ENCODE results near the gene DDI1. TPM values are rescaled to one million over a fixed set of nuclear protein-coding genes. Genes with fewer than 3 reads are reported as not detected.

The DDI1 gene
- total and polyA plus RNA-seq, 2 donors (not counting 1 experiment from before 2014, with no cell fraction given), result not detected

DNA sequence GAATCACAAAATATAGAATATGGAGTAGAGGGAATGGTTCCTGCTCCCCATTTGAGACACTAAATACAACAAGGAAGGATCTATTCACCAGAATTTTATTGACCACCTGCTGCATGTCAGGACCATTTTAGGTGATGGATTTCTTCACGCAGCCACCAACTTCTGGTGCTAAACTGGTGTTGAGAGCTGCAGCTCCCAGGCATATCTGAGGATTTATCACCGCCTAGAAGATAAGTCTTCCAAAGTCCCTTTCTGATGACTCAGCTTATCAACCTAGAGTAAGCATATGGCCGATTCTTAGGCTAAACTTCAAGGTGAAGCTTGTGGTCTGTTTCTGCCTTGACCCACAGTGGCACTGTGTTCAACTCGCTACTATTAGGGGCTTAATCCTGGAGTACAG, 6.7 kb downstream of the DDI1 start:
- no peak overlapping the region for H2AFZ ChIP-seq (ENCODE audit: insufficient read depth, low read depth, low read length, poor library complexity, severe bottlenecking)
- TF ChIP-seq EZH2 (IDR thresholded peaks at IDR 0.05; ENCODE audit: borderline replicate concordance, insufficient read depth, low read depth, low read length, poor library complexity, severe bottlenecking) (no peak), CTCF (IDR thresholded peaks at IDR 0.05) (no peak)
- intact Hi-C loops (cut with micrococcal nuclease), result no loop called here
- H3K36me3 ChIP-seq (replicated peaks in 1 of 2; ENCODE audit: control extremely low read depth in 1 of 2, control insufficient read depth in 1 of 2, extremely low read depth in 1 of 2, insufficient read depth in 2 of 2, low read length in 1 of 2), result no peaks in the 10 kb centered on the region
- no peak overlapping the region for H3K9ac ChIP-seq (ENCODE audit: low read length)
- H3K4me3 ChIP-seq (ENCODE audit: control extremely low read depth in 1 of 5, extremely low read depth in 1 of 5, insufficient read depth in 1 of 5, low read depth in 2 of 5, low read length in 4 of 5), result no peak overlapping the region
- no peaks in the 10 kb centered on the region for H3K27me3 ChIP-seq (replicated peaks in 1 of 4; ENCODE audit: control extremely low read depth in 1 of 4, control insufficient read depth in 3 of 4, insufficient read depth in 4 of 4, low read length in 3 of 4)
- H3K4me1 Mint-ChIP-seq, result no peaks in the 10 kb centered on the region
- no peaks in the 10 kb centered on the region for H3K4me1 ChIP-seq (ENCODE audit: control insufficient read depth in 2 of 2, insufficient read depth in 2 of 2, low read length in 2 of 2)
- H3K27ac Mint-ChIP-seq, result no peak overlapping the region
- no peaks in the 10 kb centered on the region for H3K79me2 ChIP-seq (ENCODE audit: control insufficient read depth, insufficient read depth, low read length)
- ATAC-seq (ENCODE audit: low read depth) (no peak), DNase-seq (no peak)
- no peaks in the 10 kb centered on the region for H3K9me3 Mint-ChIP-seq (ENCODE audit: insufficient read depth)
- H3K27me3 Mint-ChIP-seq, result no peaks in the 10 kb centered on the region
- no peak overlapping the region for H3K4me3 Mint-ChIP-seq
- no peak overlapping the region for H3K4me2 ChIP-seq (replicated peaks; ENCODE audit: low read depth, low read length, poor library complexity, severe bottlenecking)
- no peaks in the 10 kb centered on the region for H3K9me3 ChIP-seq (ENCODE audit: control extremely low read depth in 1 of 3, control insufficient read depth in 2 of 3, insufficient read depth in 1 of 3, low read length in 2 of 3)
- ChIA-PET POLR2A (no interaction called here), CTCF (no interaction called here)
- H4K20me1 ChIP-seq (ENCODE audit: control insufficient read depth, insufficient read depth, low read length, poor library complexity, severe bottlenecking), result no peaks in the 10 kb centered on the region
- no peak overlapping the region for H3K27ac ChIP-seq (ENCODE audit: low read length in 2 of 2)
- 88% methylated on average over 4 of the region's 4 CpGs for WGBS (ENCODE audit: insufficient coverage)

GRCh38 chr11:104043678-104044239, 7.3 kb downstream of the DDI1 start:
- Histone ChIP-seq H3K36me3 (replicated peaks in 1 of 2; ENCODE audit: control extremely low read depth in 1 of 2, control insufficient read depth in 1 of 2, extremely low read depth in 1 of 2, insufficient read depth in 2 of 2, low read length in 1 of 2) (no peaks in the 10 kb centered on the region), H3K27me3 (replicated peaks in 1 of 4; ENCODE audit: control extremely low read depth in 1 of 4, control insufficient read depth in 3 of 4, insufficient read depth in 4 of 4, low read length in 3 of 4) (no peaks in the 10 kb centered on the region), H3K79me2 (ENCODE audit: control insufficient read depth, insufficient read depth, low read length) (no peaks in the 10 kb centered on the region), H2AFZ (ENCODE audit: insufficient read depth, low read depth, low read length, poor library complexity, severe bottlenecking) (no peak overlapping the region), H3K4me2 (replicated peaks; ENCODE audit: low read depth, low read length, poor library complexity, severe bottlenecking) (no peak overlapping the region), H3K4me1 (ENCODE audit: control insufficient read depth in 2 of 2, insufficient read depth in 2 of 2, low read length in 2 of 2) (no peaks in the 10 kb centered on the region), H3K9me3 (ENCODE audit: control extremely low read depth in 1 of 3, control insufficient read depth in 2 of 3, insufficient read depth in 1 of 3, low read length in 2 of 3) (no peaks in the 10 kb centered on the region), H4K20me1 (ENCODE audit: control insufficient read depth, insufficient read depth, low read length, poor library complexity, severe bottlenecking) (no peaks in the 10 kb centered on the region), H3K27ac (ENCODE audit: low read length in 2 of 2) (no peak overlapping the region), H3K4me3 (ENCODE audit: control extremely low read depth in 1 of 5, extremely low read depth in 1 of 5, insufficient read depth in 1 of 5, low read depth in 2 of 5, low read length in 4 of 5) (no peak overlapping the region), H3K9ac (ENCODE audit: low read length) (no peak overlapping the region)
- TF ChIP-seq EZH2 (IDR thresholded peaks at IDR 0.05; ENCODE audit: borderline replicate concordance, insufficient read depth, low read depth, low read length, poor library complexity, severe bottlenecking) (no peak), CTCF (IDR thresholded peaks at IDR 0.05) (no peak)
- no peaks in the 10 kb centered on the region for H3K9me3 Mint-ChIP-seq (ENCODE audit: insufficient read depth)
- H3K27me3 Mint-ChIP-seq, result no peaks in the 10 kb centered on the region
- no peak overlapping the region for H3K27ac Mint-ChIP-seq
- no peaks in the 10 kb centered on the region for H3K4me1 Mint-ChIP-seq
- DNase-seq (no peak), ATAC-seq (ENCODE audit: low read depth) (no peak)
- WGBS (ENCODE audit: insufficient coverage), result 100% methylated on average over 1 of the region's 6 CpGs
- no peak overlapping the region for H3K4me3 Mint-ChIP-seq
- CTCF ChIA-PET, result no interaction called here
- intact Hi-C loops (cut with micrococcal nuclease), result no loop called here
- POLR2A ChIA-PET, result no interaction called here
